Bone marrow (tissue), 2 donors: Measurements from ENCODE around the gene PIK3CD.

Experiments
- DNase-seq, 2 donors: peaks; one replicate each; lab custom pipeline; 2025; lab: John Stamatoyannopoulos, UW

The PIK3CD gene

DNA sequence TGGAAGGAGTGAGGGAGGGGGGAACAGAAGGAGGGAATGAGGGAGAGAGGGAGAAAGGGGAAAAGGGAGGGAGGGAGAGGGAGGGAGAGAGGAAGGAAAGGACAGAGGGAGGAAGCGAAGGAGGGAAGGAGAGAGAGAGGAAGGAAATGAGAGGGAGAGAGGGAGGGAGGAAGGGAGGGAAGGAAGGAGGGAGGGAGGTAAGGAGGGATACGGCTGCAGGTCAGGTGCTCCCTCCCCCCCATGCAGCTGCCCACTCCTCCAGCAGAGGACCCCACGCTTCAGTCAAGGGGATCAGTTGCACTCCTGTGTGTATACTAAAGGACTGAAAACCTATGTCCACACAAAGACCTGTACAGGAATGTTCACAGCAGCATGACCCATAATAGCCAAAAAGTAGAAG lies 117.5 kb downstream of the PIK3CD start:
- DNase-seq, result no peak

DNA sequence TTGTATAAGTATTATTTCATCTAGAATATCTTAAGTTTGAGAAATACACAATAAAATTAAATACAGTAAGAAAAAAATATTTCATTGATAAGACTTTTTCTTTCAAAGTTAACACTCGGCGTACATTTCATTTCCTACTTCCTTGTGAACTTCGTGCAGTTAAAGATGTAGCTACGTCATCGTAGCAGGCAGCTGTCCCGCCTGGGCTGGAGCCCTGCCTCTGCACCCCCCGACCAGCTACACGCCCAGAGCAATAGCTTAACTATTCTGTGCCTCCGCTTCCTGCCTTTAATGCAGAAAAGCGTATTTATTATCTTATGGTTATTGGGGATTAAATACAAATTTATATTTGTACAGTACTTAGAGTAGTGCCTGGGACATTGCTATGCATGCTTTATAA lies 118.8 kb downstream of the PIK3CD start:
- DNase-seq, result no peak

DNA sequence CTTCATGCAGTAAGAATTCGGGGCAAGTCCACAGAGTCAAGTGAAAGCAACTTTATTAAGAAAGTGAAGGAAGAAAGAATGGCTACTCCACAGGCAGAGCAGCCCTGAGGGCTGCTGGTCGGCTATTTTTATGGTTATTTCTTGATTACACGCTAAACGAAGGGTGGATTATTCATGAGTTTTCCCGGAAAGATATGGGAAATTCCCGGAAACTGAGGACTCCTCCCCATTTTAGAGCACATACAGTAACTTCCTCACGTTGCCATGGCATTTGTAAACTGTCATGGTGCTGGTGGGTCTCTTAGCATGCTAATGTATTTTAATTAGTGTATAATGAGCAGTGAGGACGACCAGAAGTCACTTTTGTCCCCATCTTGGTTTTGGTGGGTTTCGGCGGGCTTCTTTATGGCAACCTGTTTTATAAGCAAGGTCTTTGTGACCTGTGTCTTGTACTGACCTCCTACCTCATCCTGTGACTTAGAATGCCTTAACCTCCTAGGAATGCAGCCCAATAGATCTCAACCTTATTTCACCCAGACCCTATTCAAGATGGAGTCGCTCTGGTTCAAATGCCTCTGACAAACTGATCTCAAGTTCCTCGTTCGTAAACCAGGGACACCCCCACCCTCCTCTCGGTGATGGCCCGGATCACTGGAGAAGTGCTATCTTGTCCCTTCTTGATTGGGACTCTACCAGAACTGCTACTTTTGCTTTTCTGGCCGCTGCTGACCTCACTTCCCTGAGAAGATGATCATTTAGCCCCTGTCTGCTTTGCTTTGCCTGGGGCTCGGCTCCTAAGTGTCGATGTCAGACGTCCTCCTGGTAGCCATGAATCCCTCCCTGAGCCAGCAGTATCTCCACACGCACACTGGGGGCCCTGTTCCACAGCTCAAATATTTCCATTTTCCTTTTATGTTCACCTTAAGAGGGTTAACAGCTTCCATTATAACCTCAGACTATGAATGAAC lies 123.5 kb downstream of the PIK3CD start:
- DNase-seq, result no peak

DNA sequence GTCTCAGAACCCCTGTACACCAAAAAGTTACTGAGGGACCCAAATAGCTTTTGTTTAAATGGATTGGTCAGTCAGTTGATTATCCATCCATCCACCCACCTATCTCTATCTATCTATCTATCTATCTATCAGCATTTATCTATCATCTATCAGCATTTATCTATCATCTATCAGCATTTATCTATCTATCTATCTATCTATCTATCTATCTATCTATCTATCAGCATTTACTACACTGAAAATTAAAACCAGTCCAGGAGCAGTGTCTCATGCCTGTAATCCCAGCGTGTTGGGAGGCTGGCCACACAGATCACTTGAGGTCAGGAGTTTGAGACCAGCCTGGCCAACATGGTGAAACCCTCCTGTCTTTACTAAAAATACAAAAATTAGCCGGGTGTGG lies 125.2 kb downstream of the PIK3CD start:
- DNase-seq, result no peak
